IMR-90 (cell line): ENCODE data around the gene ABL2. TPM values are rescaled to one million over a fixed set of nuclear protein-coding genes. Genes with fewer than 3 reads are reported as not detected.

Experiments used
- ATAC-seq: fragments of 200-7000 bp; cut with Tn5 transposase; 2 replicates; pipeline ENCODE4 v1.9.1; 2020; ENCODE audit warnings: low read depth, mild to moderate bottlenecking, moderate library complexity
- BruUV-seq: library from RNA; stranded (reverse); fragments of 400-500 nt; replicated peaks from 2 replicates; lab custom pipeline; 2021; lab: Mats Ljungman, UMichigan
- CTCF ChIA-PET: fragments of 300-600 bp; formaldehyde crosslinking; extraction: SDS; loops from one replicate; lab custom pipeline; 2021; ENCODE audit warnings: antibody characterized with exemption; lab: Yijun Ruan, JAX
- POLR2A ChIA-PET: fragments of 300-600 bp; sonication (Branson Sonifier 250); formaldehyde crosslinking; loops from one replicate; lab custom pipeline; 2022; ENCODE audit warnings: antibody characterized with exemption; ENCODE audit not compliant: unreplicated experiment; lab: Charles Lee
- DNase-seq: peaks from one replicate; pipeline ENCODE4 v3.0.0; 2013
- H2AFZ ChIP-seq: replicated peaks from 2 replicates; pipeline ENCODE3; 2013; ENCODE audit warnings: low read length, mild to moderate bottlenecking; ENCODE audit not compliant: poor library complexity
- H2AK5ac ChIP-seq: 2 replicates; pipeline ENCODE4 v1.6.1; 2013; ENCODE audit warnings: low read depth, low read length, inconsistent platforms
- H2AK9ac ChIP-seq: replicated peaks from 2 replicates; pipeline ENCODE3; 2013; ENCODE audit warnings: mild to moderate bottlenecking, low read depth, low read length, moderate library complexity; ENCODE audit not compliant: poor library complexity
- H2BK120ac ChIP-seq: 2 replicates; pipeline ENCODE4 v1.6.1; 2013; ENCODE audit warnings: low read depth, low read length, inconsistent platforms
- H2BK15ac ChIP-seq: 3 replicates; pipeline ENCODE4 v1.6.1; 2013; ENCODE audit warnings: low read depth, low read length, inconsistent platforms
- H2BK20ac ChIP-seq: 2 replicates; pipeline ENCODE4 v1.6.1; 2013; ENCODE audit warnings: low read depth, mild to moderate bottlenecking, inconsistent platforms, low read length, moderate library complexity
- H2BK5ac ChIP-seq: 2 replicates; pipeline ENCODE4 v1.6.1; 2013; ENCODE audit warnings: mild to moderate bottlenecking, low read depth, low read length, inconsistent platforms; ENCODE audit not compliant: poor library complexity, severe bottlenecking
- H3K14ac ChIP-seq: replicated peaks from 2 replicates; pipeline ENCODE4 v1.6.1; 2013; ENCODE audit warnings: low read depth, low read length, inconsistent platforms
- H3K18ac ChIP-seq: 2 replicates; pipeline ENCODE4 v1.6.1; 2013; ENCODE audit warnings: low read depth, low read length, control low read depth
- H3K23ac ChIP-seq: 2 replicates; pipeline ENCODE4 v1.6.1; 2013; ENCODE audit warnings: low read depth, low read length, inconsistent platforms
- H3K27ac ChIP-seq: 2 replicates; pipeline ENCODE4 v1.5.1; 2013; ENCODE audit warnings: mild to moderate bottlenecking, control low read depth, low read length; ENCODE audit not compliant: insufficient read depth
- H3K27me3 ChIP-seq: 2 replicates; pipeline ENCODE4 v1.6.1; 2013; ENCODE audit warnings: low read length; ENCODE audit not compliant: control insufficient read depth, insufficient read depth
- H3K36me3 ChIP-seq: 2 replicates; pipeline ENCODE4 v1.6.1; 2013; ENCODE audit warnings: low read length, mixed read lengths; ENCODE audit not compliant: control insufficient read depth, insufficient read depth
- H3K4ac ChIP-seq: 2 replicates; pipeline ENCODE4 v1.6.1; 2013; ENCODE audit warnings: low read depth, low read length, inconsistent platforms
- H3K4me1 ChIP-seq: 2 replicates; pipeline ENCODE4 v1.6.1; 2013; ENCODE audit warnings: low read length, mixed read lengths; ENCODE audit not compliant: control insufficient read depth, insufficient read depth
- H3K4me2 ChIP-seq: 2 replicates; pipeline ENCODE4 v1.6.1; 2013; ENCODE audit warnings: low read depth, mild to moderate bottlenecking, control low read depth, low read length, moderate library complexity
- H3K4me3 ChIP-seq: 2 replicates; pipeline ENCODE4 v1.5.1; 2013; ENCODE audit warnings: low read depth, mild to moderate bottlenecking, control low read depth, low read length, moderate library complexity; ENCODE audit not compliant: insufficient read depth
- H3K56ac ChIP-seq: 2 replicates; pipeline ENCODE4 v1.6.1; 2013; ENCODE audit warnings: low read length, inconsistent platforms; ENCODE audit not compliant: insufficient read depth; ENCODE audit errors: extremely low read depth
- H3K79me1 ChIP-seq, 2 experiments: 2 replicates each; pipeline ENCODE4 v1.6.1; 2013; ENCODE audit warnings: low read length in 2 of 2, inconsistent platforms in 1 of 2, low read depth in 1 of 2
- H3K9ac ChIP-seq: 2 replicates; pipeline ENCODE4 v1.6.1; 2013; ENCODE audit warnings: low read depth, low read length, control low read depth
- H3K9me1 ChIP-seq: 2 replicates; pipeline ENCODE4 v1.6.1; 2013; ENCODE audit warnings: low read length, inconsistent platforms; ENCODE audit not compliant: insufficient read depth
- H3K9me3 ChIP-seq: 2 replicates; pipeline ENCODE4 v1.6.1; 2013; ENCODE audit warnings: low read length; ENCODE audit not compliant: control insufficient read depth, insufficient read depth
- H4K20me1 ChIP-seq: 2 replicates; pipeline ENCODE4 v1.6.1; 2013; ENCODE audit warnings: low read length, inconsistent platforms; ENCODE audit not compliant: insufficient read depth
- H4K5ac ChIP-seq: 2 replicates; pipeline ENCODE4 v1.6.1; 2013; ENCODE audit warnings: mild to moderate bottlenecking, low read depth, low read length, control low read depth
- H4K8ac ChIP-seq, 2 experiments: 2 replicates each; pipeline ENCODE4 v1.6.1; 2013; ENCODE audit warnings: low read depth in 2 of 2, low read length in 2 of 2, control low read depth in 1 of 2, inconsistent platforms in 1 of 2
- H4K91ac ChIP-seq: 2 replicates; pipeline ENCODE4 v1.6.1; 2013; ENCODE audit warnings: low read depth, low read length, inconsistent platforms; ENCODE audit not compliant: insufficient read depth
- MAZ ChIP-seq: IDR thresholded peaks from 2 replicates; pipeline ENCODE4 v1.6.1; 2012; ENCODE audit warnings: low read depth, mild to moderate bottlenecking, low read length, improper control_type of control experiment, moderate library complexity, borderline replicate concordance
- POLR2A ChIP-seq: IDR thresholded peaks from 2 replicates; pipeline ENCODE4 v1.6.1; 2012; ENCODE audit warnings: mild to moderate bottlenecking, low read depth, low read length
- WGBS, 2 experiments: methylation state at CpG; one replicate each; pipeline versions ENCODE4 v1.1.5 to v1.1.7; 2013; ENCODE audit warnings: missing lambda C conversion rate in 2 of 2; ENCODE audit not compliant: insufficient read length in 1 of 2; ENCODE audit errors: extremely low coverage in 2 of 2; 5-methylcytosine and 5-hydroxymethylcytosine counted together
- dilution Hi-C: fragments of 300-500 bp; cut with HindIII; formaldehyde crosslinking; loops from one replicate; pipeline ENCODE4 v1.14.3; 2018; ENCODE audit warnings: low sequenced_read_pairs; ENCODE audit not compliant: unreplicated experiment
- in situ Hi-C: fragments of 300-500 bp; cut with MboI; formaldehyde crosslinking; loops from 3 replicates; pipeline ENCODE4 v1.14.3; 2019; ENCODE audit warnings: low sequenced_read_pairs, inconsistent platforms, mixed read lengths
- intact Hi-C: fragments of 100-400 bp; cut with micrococcal nuclease; formaldehyde crosslinking; loops from 2 replicates; pipeline ENCODE4 v1.10.0; 2022
- polyA plus RNA-seq, 3 experiments: library from polyadenylated mRNA; depleted of rRNA; stranded (reverse); fragments of >200 nt; gene quantifications; 2 replicates each; pipeline ENCODE4 v1.2.3, GENCODE V29; 2012; ENCODE audit warnings: low replicate concordance in 1 of 3
- total RNA-seq: library from RNA; depleted of rRNA; stranded (reverse); fragments of >200 nt; gene quantifications from 2 replicates; pipeline ENCODE4 v1.2.3, GENCODE V29; 2012
- TF ChIP-seq, protein P1 (sequence below): fragments of 150-350 bp; IDR thresholded peaks from 2 replicates; pipeline ENCODE4 v1.6.1; 2017; ENCODE audit warnings: mild to moderate bottlenecking, antibody characterized with exemption, low read length, low read depth

Gene ABL2
- total and polyA plus RNA-seq, 2 of the 4 experiments (the other 2 are of a cell fraction) = 9.7 to 110 TPM

DNA sequence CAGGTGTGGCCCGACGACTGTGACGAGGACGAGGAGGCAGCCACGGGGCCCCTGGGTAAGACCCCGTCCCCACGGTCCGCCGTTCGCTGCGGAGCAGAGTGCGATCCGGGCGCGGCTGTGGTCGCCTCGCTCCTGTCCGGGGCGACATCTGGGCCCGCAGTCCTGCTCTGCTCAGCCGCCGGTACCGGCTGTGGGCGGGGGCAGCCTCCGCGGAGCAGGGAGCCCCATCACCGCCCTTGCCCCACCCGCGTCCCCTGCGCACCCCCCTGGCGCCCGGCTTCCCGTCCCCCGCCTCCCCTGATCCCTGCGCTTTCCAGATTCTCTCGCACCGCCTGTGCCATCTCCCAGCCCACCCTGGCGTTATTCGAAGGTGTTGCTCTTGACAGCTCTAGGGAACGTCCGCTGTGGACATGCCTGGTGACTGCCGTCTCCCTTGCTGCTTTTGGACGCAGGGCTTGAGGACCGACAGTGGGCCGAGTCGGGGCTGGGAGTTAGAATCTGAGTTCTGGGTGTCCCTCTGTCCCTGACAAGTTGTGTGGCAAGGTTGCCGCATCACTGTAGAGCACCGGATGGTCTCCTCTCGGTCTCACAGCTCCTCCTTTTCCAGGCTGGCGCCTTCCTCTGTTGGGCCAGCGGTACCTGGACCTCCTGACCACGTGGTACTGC is 147.0 kb downstream of the ABL2 start:
- no peak overlapping the region; the same call in 1 of the 2 replicates for H2BK120ac ChIP-seq
- peaks cover 7% of the 10 kb centered on the region; the same call in 1 of the 2 replicates for H3K9me1 ChIP-seq
- peak overlapping the region; percentile 79 for H3K23ac ChIP-seq
- H3K4me1 ChIP-seq = peaks cover 8% of the 10 kb centered on the region
- H3K79me1 ChIP-seq = peaks cover 14 to 50% of the 10 kb centered on the region in 2 experiments
- H3K9me3 ChIP-seq = no peaks in the 10 kb centered on the region
- H2BK20ac ChIP-seq = 0 out of 2 replicates have a peak overlapping the region, but pooled peaks have one; percentile 2
- H3K27me3 ChIP-seq = no peaks in the 10 kb centered on the region
- CTCF ChIA-PET = interaction anchor here (0.6 kb wide), 1 partner anchor 350 kb away, joined by 4 read pairs; no protein-coding TSS in a partner anchor
- peak overlapping the region; percentile 74 for H3K4ac ChIP-seq
- no TSS peak for BruUV-seq
- H2BK5ac ChIP-seq = peak overlapping the region; percentile 61
- peak overlapping the region; percentile 73 for H3K27ac ChIP-seq
- POLR2A ChIA-PET = interaction anchor here (0.5 kb wide), 1 partner anchor 49 kb away, joined by 4 read pairs; no protein-coding TSS in a partner anchor
- 0 out of 3 replicates have a peak overlapping the region, but pooled peaks have one; percentile 19 for H2BK15ac ChIP-seq
- H3K9ac ChIP-seq = peak overlapping the region; percentile 62
- TF ChIP-seq POLR2A (no peak), MAZ (0 out of 2 replicates have a peak, but pooled peaks have one; percentile 13)
- TF ChIP-seq, protein P1, sequence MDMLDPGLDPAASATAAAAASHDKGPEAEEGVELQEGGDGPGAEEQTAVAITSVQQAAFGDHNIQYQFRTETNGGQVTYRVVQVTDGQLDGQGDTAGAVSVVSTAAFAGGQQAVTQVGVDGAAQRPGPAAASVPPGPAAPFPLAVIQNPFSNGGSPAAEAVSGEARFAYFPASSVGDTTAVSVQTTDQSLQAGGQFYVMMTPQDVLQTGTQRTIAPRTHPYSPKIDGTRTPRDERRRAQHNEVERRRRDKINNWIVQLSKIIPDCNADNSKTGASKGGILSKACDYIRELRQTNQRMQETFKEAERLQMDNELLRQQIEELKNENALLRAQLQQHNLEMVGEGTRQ = peak; percentile 50
- H4K20me1 ChIP-seq = no peaks in the 10 kb centered on the region; the same call in 1 of the 2 replicates
- WGBS, 2 experiments = 2% methylated on average over 27 of the region's 52 CpGs; no CpG with 5 or more reads in 1 of the 2 experiments
- peak overlapping the region; percentile 63 for H2AK5ac ChIP-seq
- dilution Hi-C loops = no loop called here
- H3K14ac ChIP-seq = peak overlapping the region; percentile 75
- peak overlapping the region; percentile 79 for H3K4me3 ChIP-seq
- peak overlapping the region; percentile 93 for H3K4me2 ChIP-seq
- ATAC-seq (peak; percentile 43), DNase-seq (no peak)
- H3K36me3 ChIP-seq = peaks cover 11% of the 10 kb centered on the region
- H4K91ac ChIP-seq = peak overlapping the region; percentile 31
- intact Hi-C loops = loop anchor here (2.0 to 5.0 kb wide), 2 partner anchors 110 to 270 kb away; no protein-coding TSS in a partner anchor
- H4K8ac ChIP-seq = peak overlapping the region; percentile 46 to 82; a peak in 2 of 4 replicates
- in situ Hi-C loops = no loop called here
- peak overlapping the region; percentile 89 for H2AK9ac ChIP-seq
- H4K5ac ChIP-seq = no peak overlapping the region
- no peak overlapping the region; the same call in 1 of the 2 replicates for H3K18ac ChIP-seq
- H3K56ac ChIP-seq = peak overlapping the region; percentile 46; the same call in 1 of the 2 replicates
- peak overlapping the region; percentile 99 for H2AFZ ChIP-seq
